ENCODE results near the gene TRAPPC3.

- no peak for TF ChIP-seq CTCF (IDR thresholded peaks at IDR 0.05; ENCODE audit: borderline replicate concordance, extremely low read depth, low read length, poor library complexity, severe bottlenecking)
- TF ChIP-seq EZH2 (IDR thresholded peaks at IDR 0.05; ENCODE audit: borderline replicate concordance, low read depth, low read length, severe bottlenecking): no peak
Measured at GRCh38 chr1:36125129-36125991, 23.9 kb downstream of the TRAPPC3 start, which contains the start of gene COL8A2.
